IMR-90 (cell line): ENCODE data around the gene NSF. TPM values are rescaled to one million over a fixed set of nuclear protein-coding genes. Genes with fewer than 3 reads are reported as not detected.
A peak's percentile ranks its signal among the peaks of the same experiment; 100 is the strongest.

ENCODE experiments used
- ATAC-seq: fragments of 200-7000 bp; cut with Tn5 transposase; 2 replicates; pipeline ENCODE4 v1.9.1; 2020; ENCODE audit warnings: low read depth, mild to moderate bottlenecking, moderate library complexity
- BruUV-seq: library from RNA; stranded (reverse); fragments of 400-500 nt; replicated peaks from 2 replicates; lab custom pipeline; 2021; lab: Mats Ljungman, UMichigan
- CTCF ChIA-PET: fragments of 300-600 bp; formaldehyde crosslinking; extraction: SDS; loops from one replicate; lab custom pipeline; 2021; ENCODE audit warnings: antibody characterized with exemption; lab: Yijun Ruan, JAX
- POLR2A ChIA-PET: fragments of 300-600 bp; sonication (Branson Sonifier 250); formaldehyde crosslinking; loops from one replicate; lab custom pipeline; 2022; ENCODE audit warnings: antibody characterized with exemption; ENCODE audit not compliant: unreplicated experiment; lab: Charles Lee
- DNase-seq: peaks from one replicate; pipeline ENCODE4 v3.0.0; 2013
- H2AFZ ChIP-seq: replicated peaks from 2 replicates; pipeline ENCODE3; 2013; ENCODE audit warnings: low read length, mild to moderate bottlenecking; ENCODE audit not compliant: poor library complexity
- H2AK5ac ChIP-seq: 2 replicates; pipeline ENCODE4 v1.6.1; 2013; ENCODE audit warnings: low read depth, low read length, inconsistent platforms
- H2AK9ac ChIP-seq: replicated peaks from 2 replicates; pipeline ENCODE3; 2013; ENCODE audit warnings: mild to moderate bottlenecking, low read depth, low read length, moderate library complexity; ENCODE audit not compliant: poor library complexity
- H2BK120ac ChIP-seq: 2 replicates; pipeline ENCODE4 v1.6.1; 2013; ENCODE audit warnings: low read depth, low read length, inconsistent platforms
- H2BK15ac ChIP-seq: 3 replicates; pipeline ENCODE4 v1.6.1; 2013; ENCODE audit warnings: low read depth, low read length, inconsistent platforms
- H2BK20ac ChIP-seq: 2 replicates; pipeline ENCODE4 v1.6.1; 2013; ENCODE audit warnings: low read depth, mild to moderate bottlenecking, inconsistent platforms, low read length, moderate library complexity
- H2BK5ac ChIP-seq: 2 replicates; pipeline ENCODE4 v1.6.1; 2013; ENCODE audit warnings: mild to moderate bottlenecking, low read depth, low read length, inconsistent platforms; ENCODE audit not compliant: poor library complexity, severe bottlenecking
- H3K14ac ChIP-seq: replicated peaks from 2 replicates; pipeline ENCODE4 v1.6.1; 2013; ENCODE audit warnings: low read depth, low read length, inconsistent platforms
- H3K18ac ChIP-seq: 2 replicates; pipeline ENCODE4 v1.6.1; 2013; ENCODE audit warnings: low read depth, low read length, control low read depth
- H3K23ac ChIP-seq: 2 replicates; pipeline ENCODE4 v1.6.1; 2013; ENCODE audit warnings: low read depth, low read length, inconsistent platforms
- H3K27ac ChIP-seq: 2 replicates; pipeline ENCODE4 v1.5.1; 2013; ENCODE audit warnings: mild to moderate bottlenecking, control low read depth, low read length; ENCODE audit not compliant: insufficient read depth
- H3K27me3 ChIP-seq: 2 replicates; pipeline ENCODE4 v1.6.1; 2013; ENCODE audit warnings: low read length; ENCODE audit not compliant: control insufficient read depth, insufficient read depth
- H3K36me3 ChIP-seq: 2 replicates; pipeline ENCODE4 v1.6.1; 2013; ENCODE audit warnings: low read length, mixed read lengths; ENCODE audit not compliant: control insufficient read depth, insufficient read depth
- H3K4ac ChIP-seq: 2 replicates; pipeline ENCODE4 v1.6.1; 2013; ENCODE audit warnings: low read depth, low read length, inconsistent platforms
- H3K4me1 ChIP-seq: 2 replicates; pipeline ENCODE4 v1.6.1; 2013; ENCODE audit warnings: low read length, mixed read lengths; ENCODE audit not compliant: control insufficient read depth, insufficient read depth
- H3K4me2 ChIP-seq: 2 replicates; pipeline ENCODE4 v1.6.1; 2013; ENCODE audit warnings: low read depth, mild to moderate bottlenecking, control low read depth, low read length, moderate library complexity
- H3K4me3 ChIP-seq: 2 replicates; pipeline ENCODE4 v1.5.1; 2013; ENCODE audit warnings: low read depth, mild to moderate bottlenecking, control low read depth, low read length, moderate library complexity; ENCODE audit not compliant: insufficient read depth
- H3K56ac ChIP-seq: 2 replicates; pipeline ENCODE4 v1.6.1; 2013; ENCODE audit warnings: low read length, inconsistent platforms; ENCODE audit not compliant: insufficient read depth; ENCODE audit errors: extremely low read depth
- H3K79me1 ChIP-seq, 2 experiments: 2 replicates each; pipeline ENCODE4 v1.6.1; 2013; ENCODE audit warnings: low read length in 2 of 2, inconsistent platforms in 1 of 2, low read depth in 1 of 2
- H3K9ac ChIP-seq: 2 replicates; pipeline ENCODE4 v1.6.1; 2013; ENCODE audit warnings: low read depth, low read length, control low read depth
- H3K9me1 ChIP-seq: 2 replicates; pipeline ENCODE4 v1.6.1; 2013; ENCODE audit warnings: low read length, inconsistent platforms; ENCODE audit not compliant: insufficient read depth
- H3K9me3 ChIP-seq: 2 replicates; pipeline ENCODE4 v1.6.1; 2013; ENCODE audit warnings: low read length; ENCODE audit not compliant: control insufficient read depth, insufficient read depth
- H4K20me1 ChIP-seq: 2 replicates; pipeline ENCODE4 v1.6.1; 2013; ENCODE audit warnings: low read length, inconsistent platforms; ENCODE audit not compliant: insufficient read depth
- H4K5ac ChIP-seq: 2 replicates; pipeline ENCODE4 v1.6.1; 2013; ENCODE audit warnings: mild to moderate bottlenecking, low read depth, low read length, control low read depth
- H4K8ac ChIP-seq, 2 experiments: 2 replicates each; pipeline ENCODE4 v1.6.1; 2013; ENCODE audit warnings: low read depth in 2 of 2, low read length in 2 of 2, control low read depth in 1 of 2, inconsistent platforms in 1 of 2
- H4K91ac ChIP-seq: 2 replicates; pipeline ENCODE4 v1.6.1; 2013; ENCODE audit warnings: low read depth, low read length, inconsistent platforms; ENCODE audit not compliant: insufficient read depth
- CEBPB ChIP-seq: IDR thresholded peaks from 2 replicates; pipeline ENCODE4 v1.6.1; 2012; ENCODE audit warnings: low read depth, low read length, improper control_type of control experiment
- CHD1 ChIP-seq: IDR thresholded peaks from 2 replicates; pipeline ENCODE4 v1.6.1; 2012; ENCODE audit warnings: low read depth, low read length, improper control_type of control experiment
- ELK1 ChIP-seq: fragments of 150-350 bp; IDR thresholded peaks from 2 replicates; pipeline ENCODE4 v1.6.1; 2016; ENCODE audit warnings: low read depth, mild to moderate bottlenecking, low read length, moderate library complexity, borderline replicate concordance
- FOS ChIP-seq: fragments of 150-350 bp; IDR thresholded peaks from 2 replicates; pipeline ENCODE4 v1.6.1; 2016; ENCODE audit warnings: low read depth, low read length
- POLR2A ChIP-seq: IDR thresholded peaks from 2 replicates; pipeline ENCODE4 v1.6.1; 2012; ENCODE audit warnings: mild to moderate bottlenecking, low read depth, low read length
- RAD21 ChIP-seq: IDR thresholded peaks from 2 replicates; pipeline ENCODE4 v1.6.1; 2012; ENCODE audit warnings: low read length, improper control_type of control experiment
- RCOR1 ChIP-seq: IDR thresholded peaks from 2 replicates; pipeline ENCODE4 v1.6.1; 2012; ENCODE audit warnings: mild to moderate bottlenecking, low read length, improper control_type of control experiment; ENCODE audit not compliant: insufficient replicate concordance
- SMC3 ChIP-seq: fragments of 150-350 bp; IDR thresholded peaks from 2 replicates; pipeline ENCODE4 v1.6.1; 2016; ENCODE audit warnings: low read depth, mild to moderate bottlenecking, antibody characterized with exemption, low read length, moderate library complexity
- USF2 ChIP-seq: fragments of 150-350 bp; IDR thresholded peaks from 2 replicates; pipeline ENCODE4 v1.6.1; 2017; ENCODE audit warnings: mild to moderate bottlenecking, antibody characterized with exemption, low read length, low read depth
- WGBS, 2 experiments: methylation state at CpG; one replicate each; pipeline versions ENCODE4 v1.1.5 to v1.1.7; 2013; ENCODE audit warnings: missing lambda C conversion rate in 2 of 2; ENCODE audit not compliant: insufficient read length in 1 of 2; ENCODE audit errors: extremely low coverage in 2 of 2; 5-methylcytosine and 5-hydroxymethylcytosine counted together
- dilution Hi-C: fragments of 300-500 bp; cut with HindIII; formaldehyde crosslinking; loops from one replicate; pipeline ENCODE4 v1.14.3; 2018; ENCODE audit warnings: low sequenced_read_pairs; ENCODE audit not compliant: unreplicated experiment
- in situ Hi-C: fragments of 300-500 bp; cut with MboI; formaldehyde crosslinking; loops from 3 replicates; pipeline ENCODE4 v1.14.3; 2019; ENCODE audit warnings: low sequenced_read_pairs, inconsistent platforms, mixed read lengths
- intact Hi-C: fragments of 100-400 bp; cut with micrococcal nuclease; formaldehyde crosslinking; loops from 2 replicates; pipeline ENCODE4 v1.10.0; 2022
- polyA plus RNA-seq, 3 experiments: library from polyadenylated mRNA; depleted of rRNA; stranded (reverse); fragments of >200 nt; gene quantifications; 2 replicates each; pipeline ENCODE4 v1.2.3, GENCODE V29; 2012; ENCODE audit warnings: low replicate concordance in 1 of 3
- total RNA-seq: library from RNA; depleted of rRNA; stranded (reverse); fragments of >200 nt; gene quantifications from 2 replicates; pipeline ENCODE4 v1.2.3, GENCODE V29; 2012

Gene NSF
- total and polyA plus RNA-seq, 2 of the 4 experiments (the other 2 are of a cell fraction) = 38.9 to 110 TPM

GRCh38 chr17:46796956-46797530, 206.6 kb downstream of the NSF start:
- Histone ChIP-seq H3K18ac (no peak overlapping the region), H3K4me3 (no peak overlapping the region), H2BK120ac (no peak overlapping the region), H3K23ac (no peak overlapping the region), H3K4ac (no peak overlapping the region), H3K14ac (no peak overlapping the region), H3K36me3 (no peaks in the 10 kb centered on the region), H3K79me1 (no peaks in the 10 kb centered on the region), H4K8ac (no peak overlapping the region), H3K4me1 (no peaks in the 10 kb centered on the region), H2AFZ (no peak overlapping the region), H2BK5ac (no peak overlapping the region), H4K91ac (no peak overlapping the region), H2BK20ac (no peak overlapping the region), H3K9me3 (no peaks in the 10 kb centered on the region), H3K9ac (no peak overlapping the region), H4K5ac (no peak overlapping the region), H3K4me2 (no peak overlapping the region), H2AK5ac (no peak overlapping the region), H2BK15ac (no peak overlapping the region), H3K27me3 (peaks cover 52% of the 10 kb centered on the region), H3K27ac (no peak overlapping the region), H3K56ac (no peak overlapping the region), H4K20me1 (no peaks in the 10 kb centered on the region), H3K9me1 (no peaks in the 10 kb centered on the region), H2AK9ac (peak overlapping the region; percentile 11)
- intact Hi-C loops = loop anchor here (10.0 kb wide), 1 partner anchor 58 kb away; the partner anchor contains the start of gene WNT9B
- WGBS, 2 experiments = 100% methylated on average over 1 of the region's 8 CpGs; no CpG with 5 or more reads in 1 of the 2 experiments
- no TSS peak for BruUV-seq
- DNase-seq = no peak
- CTCF ChIA-PET = interaction anchor here (1.3 kb wide), 1 partner anchor 18 kb away, joined by 3 read pairs; no protein-coding TSS in a partner anchor
- in situ Hi-C loops = no loop called here
- dilution Hi-C loops = no loop called here
- ATAC-seq = no peak
- TF ChIP-seq RAD21 (no peak), FOS (no peak), ELK1 (no peak), CEBPB (no peak), RCOR1 (no peak), SMC3 (no peak), POLR2A (no peak), CHD1 (no peak), USF2 (no peak)
- POLR2A ChIA-PET = no interaction called here
